NOMO-1 treated with DMSO at 0.1 percent for 48 hours (cell line): ENCODE measurements around the gene SNORC.

ENCODE experiments used
- DNase-seq: peaks from one replicate; lab custom pipeline; 2025; ENCODE audit not compliant: unreplicated experiment; lab: John Stamatoyannopoulos, UW

Gene SNORC

DNA sequence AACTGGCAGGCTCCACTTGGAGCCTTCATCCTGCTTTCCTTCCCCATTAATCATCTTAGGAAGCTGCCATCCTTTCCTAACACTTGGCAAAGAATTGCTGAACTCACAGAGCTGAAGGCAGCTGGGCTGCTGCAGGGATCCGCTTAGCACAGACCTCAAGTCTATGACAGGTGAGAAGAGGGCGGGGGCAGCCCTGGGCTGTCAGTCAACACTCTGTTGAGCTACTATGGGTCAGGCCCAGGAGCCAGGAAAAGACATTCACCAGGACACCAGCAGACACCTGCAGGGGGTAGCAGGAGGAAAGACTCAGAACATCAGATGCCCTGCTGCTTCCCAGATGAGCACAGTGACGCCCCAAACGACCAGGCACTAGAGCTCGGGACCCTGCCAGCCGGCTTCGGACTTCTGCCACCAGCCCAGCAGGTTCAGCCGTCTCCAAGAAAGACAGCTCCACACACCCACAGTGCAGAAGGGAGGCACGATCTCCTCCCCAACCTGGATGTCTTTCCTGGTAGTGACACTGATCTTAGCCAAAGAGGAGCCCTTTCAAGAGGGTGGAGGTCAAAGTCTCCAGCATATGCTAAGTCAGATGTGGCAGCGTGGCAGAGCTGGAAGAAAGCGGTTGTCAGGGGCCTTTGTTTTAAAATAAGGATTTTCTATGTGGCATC is 55.2 kb downstream of the SNORC start:
- no peak for DNase-seq

- DNase-seq: no peak
Measured at GRCh38 chr2:232925821-232926156, 55.7 kb downstream of the SNORC start.

- DNase-seq: no peak
Measured at GRCh38 chr2:232926431-232926939, 56.4 kb downstream of the SNORC start.

DNA sequence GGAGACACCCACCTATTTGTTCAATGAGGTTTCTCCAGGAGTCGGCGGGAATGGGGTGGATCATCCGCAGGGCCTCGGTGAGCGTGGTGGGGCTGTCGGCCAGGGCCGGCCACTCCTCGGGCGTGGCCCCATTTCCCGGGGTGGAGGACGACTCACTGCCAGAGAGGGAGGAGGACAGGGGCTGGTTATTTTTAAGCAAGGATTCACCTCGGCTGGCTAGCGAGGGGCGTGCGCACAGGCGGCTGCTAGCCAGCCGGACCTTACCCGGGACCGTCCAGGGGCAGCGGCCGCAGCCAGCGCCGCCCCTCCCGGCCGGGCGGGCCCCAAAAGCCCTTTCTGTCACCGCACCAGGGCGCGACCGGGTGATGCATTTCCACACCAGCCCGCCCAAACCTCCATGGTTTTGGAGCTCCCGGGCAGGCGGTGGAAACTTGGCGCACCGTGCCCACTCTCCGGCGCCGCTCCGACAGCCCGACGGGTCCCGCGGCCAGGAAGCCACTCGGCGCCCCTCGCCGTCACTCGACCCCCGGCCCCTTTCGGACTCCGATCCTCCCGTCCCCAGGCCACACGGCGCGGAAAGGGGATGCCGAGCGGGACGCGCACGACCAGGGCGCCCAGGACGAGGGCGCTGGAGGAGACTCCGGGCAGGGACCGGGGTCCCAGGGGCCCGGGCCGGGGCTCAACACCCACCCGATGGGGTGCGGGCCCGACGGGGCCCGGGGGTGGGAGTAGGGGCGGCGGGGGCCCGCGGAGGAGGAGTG is 57.1 kb downstream of the SNORC start:
- DNase-seq: no peak

- DNase-seq: no peak
Measured at GRCh38 chr2:232927793-232928550, 57.9 kb downstream of the SNORC start.
